Heart left ventricle (tissue), 16 donors: ENCODE results near the gene DOCK4. TPM values are rescaled to one million over a fixed set of nuclear protein-coding genes. Genes with fewer than 3 reads are reported as not detected.

Source experiments
- ATAC-seq, 4 donors: fragments of 200-7000 bp; cut with Tn5 transposase; one replicate each; pipeline ENCODE4 v1.9.1; 2020 to 2022; ENCODE audit warnings: moderate library complexity in 4 of 4, mild to moderate bottlenecking in 3 of 4, moderate number of reproducible peaks in 1 of 4
- DNase-seq, 5 donors: peaks; one replicate each; pipeline ENCODE4 v3.0.0-alpha.2; 2020
- H3K27ac ChIP-seq, 12 donors: fragments of 200-600 bp; sonication (generic) in 4 of 12; one replicate each; pipeline versions ENCODE4 v1.5.0 to v1.8.0; 2016 to 2022; ENCODE audit warnings: mild to moderate bottlenecking in 2 of 12
- H3K27me3 ChIP-seq, 9 donors: fragments of 200-600 bp; sonication (generic) in 2 of 9; one replicate each; pipeline versions ENCODE4 v1.5.1 to v1.8.0; 2016 to 2022; ENCODE audit warnings: mild to moderate bottlenecking in 3 of 9
- H3K36me3 ChIP-seq, 9 donors: fragments of 200-600 bp; sonication (generic) in 2 of 9; one replicate each; pipeline versions ENCODE4 v1.5.0 to v1.8.0; 2018 to 2022; ENCODE audit warnings: mild to moderate bottlenecking in 2 of 9
- H3K4me1 ChIP-seq, 12 donors: fragments of 200-600 bp; sonication (generic) in 4 of 12; one replicate each; pipeline versions ENCODE4 v1.5.0 to v1.8.0; 2016 to 2022; ENCODE audit warnings: mild to moderate bottlenecking in 3 of 12
- H3K4me3 ChIP-seq, 12 donors: fragments of 200-600 bp; sonication (generic) in 4 of 12; one replicate each; pipeline versions ENCODE4 v1.5.0 to v1.8.0; 2017 to 2022; ENCODE audit warnings: mild to moderate bottlenecking in 9 of 12, moderate library complexity in 4 of 12
- H3K9me3 ChIP-seq, 12 donors: fragments of 200-600 bp; sonication (generic) in 4 of 12; one replicate each; pipeline versions ENCODE4 v1.5.0 to v1.8.0; 2016 to 2022; ENCODE audit warnings: mild to moderate bottlenecking in 1 of 12
- CTCF ChIP-seq, 12 donors: fragments of 200-600 bp; sonication (generic) in 4 of 12; IDR thresholded peaks; one replicate each; pipeline versions ENCODE4 v1.5.0 to v1.8.0; 2018 to 2022; ENCODE audit warnings: antibody characterized with exemption in 12 of 12, mild to moderate bottlenecking in 5 of 12
- POLR2A ChIP-seq, 2 donors: fragments of 450-650 bp; IDR thresholded peaks; one replicate each; pipeline ENCODE4 v1.6.1; 2017; ENCODE audit warnings: antibody characterized with exemption in 2 of 2, mild to moderate bottlenecking in 2 of 2, moderate library complexity in 2 of 2
- WGBS, 4 donors: extraction: QIAGEN DNeasy Blood & Tissue Kit in 2 of 4; methylation state at CpG; one replicate each; pipeline versions ENCODE4 v1.1.5 to v1.1.7; 2013 to 2018; 5-methylcytosine and 5-hydroxymethylcytosine counted together
- intact Hi-C, 10 donors: fragments of 100-400 bp; cut with DNase I; formaldehyde crosslinking; loops; one replicate each; pipeline versions ENCODE4 v1.11.1 to v1.14.2; 2022
- polyA plus RNA-seq, 2 donors: library from polyadenylated mRNA; stranded (reverse); fragments of 200-250 nt; gene quantifications; one replicate each; pipeline ENCODE4 v1.2.3, GENCODE V29; 2013
- total RNA-seq, 9 donors: library from RNA; depleted of rRNA in 2 of 9; stranded (reverse); fragments of >200 nt in 2 of 9; fragmentation: NEBNext Ultra II Directional in 3 of 9; extraction: Animal tissue kit (Norgen Biotek cat#: 25700) in 3 of 9; gene quantifications; one replicate each; pipeline versions ENCODE4 v1.1.0 to v1.2.4, GENCODE V29; 2016 to 2023
- donor health status: ischemic (EF 13 %, LVEDD 7.1; RV severe dilation, severe dysfunction).
- donor health status: healthy with polysubstance abuse.
- donor health status: DM: no; HTN: yes; CAD: no.
- donor health status: DM: no; HTN: no; CAD: no.
- donor health status: ischemic (EF 25% LVEDD 6.9; RV normal size, moderate dysfunction).
- donor health status: ischemic (EF 25% LVEDD 5.7; RV mildly dilated, moderate dysfunction).
- donor health status: healthy.
- donor health status: DM: yes; HTN: yes; CAD: no.
- donor health status: ischemic (EF 35%, LVEDD 5.7; RV mildly dilated, moderate dysfunction).
- donor health status: nonischemic (EF 11% LVEDD 7.7; RV severe dilation, severe dysfunction).
- donor health status: DM: yes; HTN: yes; CAD: no.
- donor health status: PGD.
- donor health status: ischemic (EF 29% LVEDD 5.4; RV normal size, mild dysfunction).
- donor health status: nonischemic (EF 23%, LVEDD 6.1; RV moderate dilation, normal function).

The DOCK4 gene
- total and polyA plus RNA-seq, 11 donors = 5.1 to 40.8 (median 13.1) TPM

- intact Hi-C loops = no loop called here
- H3K4me1 ChIP-seq = peaks cover 0 to 48% (median 23%) of the 10 kb centered on the region in 12 donors
- no peak for DNase-seq
- TF ChIP-seq CTCF (IDR thresholded peaks at IDR 0.05) (no peak), POLR2A (IDR thresholded peaks at IDR 0.05) (no peak)
- no peak overlapping the region for H3K4me3 ChIP-seq
- WGBS, 4 donors = 71 to 78% (median 73%) methylated on average over 5 of the region's 5 CpGs
- ATAC-seq = peak; percentile 34 to 83 (median 65)
- H3K36me3 ChIP-seq = no peaks in the 10 kb centered on the region
- no peaks in the 10 kb centered on the region for H3K9me3 ChIP-seq
- H3K27ac ChIP-seq = no peak overlapping the region
- H3K27me3 ChIP-seq = no peaks in the 10 kb centered on the region
Measured at GRCh38 chr7:112144284-112145059, 61.7 kb downstream of the DOCK4 start.

GRCh38 chr7:112143582-112143981 is 62.6 kb downstream of the DOCK4 start:
- DNase-seq (peak in 1 of 5 donors; percentile 32), ATAC-seq (peak in 3 of 4 donors; percentile 38 to 64 (median 51))
- intact Hi-C loops = no loop called here
- no peak for TF ChIP-seq POLR2A (IDR thresholded peaks at IDR 0.05)
- no peak for TF ChIP-seq CTCF (IDR thresholded peaks at IDR 0.05)
- no peaks in the 10 kb centered on the region for H3K36me3 ChIP-seq
- H3K27ac ChIP-seq = no peak overlapping the region
- 62 to 70% (median 67%) methylated on average over 4 of the region's 4 CpGs for WGBS, 4 donors
- H3K27me3 ChIP-seq = no peaks in the 10 kb centered on the region
- peaks cover 0 to 53% (median 23%) of the 10 kb centered on the region in 12 donors for H3K4me1 ChIP-seq
- H3K9me3 ChIP-seq = no peaks in the 10 kb centered on the region
- H3K4me3 ChIP-seq = no peak overlapping the region

- Histone ChIP-seq H3K9me3 (no peaks in the 10 kb centered on the region), H3K27me3 (no peaks in the 10 kb centered on the region), H3K4me3 (no peak overlapping the region), H3K4me1 (peaks cover 0 to 53% (median 23%) of the 10 kb centered on the region in 12 donors), H3K27ac (no peak overlapping the region), H3K36me3 (no peaks in the 10 kb centered on the region)
- 71 to 78% (median 75%) methylated on average over 3 of the region's 3 CpGs for WGBS, 4 donors
- DNase-seq (no peak), ATAC-seq (no peak)
- no peak for TF ChIP-seq CTCF (IDR thresholded peaks at IDR 0.05)
- TF ChIP-seq POLR2A (IDR thresholded peaks at IDR 0.05) = no peak
- intact Hi-C loops = no loop called here
Measured at GRCh38 chr7:112143136-112143535, 63.1 kb downstream of the DOCK4 start.

- peaks cover 0 to 67% (median 27%) of the 10 kb centered on the region in 12 donors for H3K4me1 ChIP-seq
- H3K27ac ChIP-seq = no peak overlapping the region
- ATAC-seq = no peak
- TF ChIP-seq CTCF (IDR thresholded peaks at IDR 0.05) (no peak), POLR2A (IDR thresholded peaks at IDR 0.05) (no peak)
- no peak overlapping the region for H3K4me3 ChIP-seq
- 66 to 74% (median 70%) methylated on average over 3 of the region's 3 CpGs for WGBS, 4 donors
- no peak for DNase-seq
- H3K9me3 ChIP-seq = no peaks in the 10 kb centered on the region
- no peaks in the 10 kb centered on the region for H3K36me3 ChIP-seq
- intact Hi-C loops = no loop called here
- H3K27me3 ChIP-seq = no peaks in the 10 kb centered on the region
Measured at GRCh38 chr7:112140600-112140999, 65.6 kb downstream of the DOCK4 start.
